Liver (tissue), 3 donors: ENCODE measurements around the gene EYA4.

Source experiments
- JUND ChIP-seq, 2 donors: IDR thresholded peaks; 2 replicates each; pipeline ENCODE4 v1.6.1; 2016; ENCODE audit warnings: antibody characterized with exemption in 2 of 2
- RAD21 ChIP-seq, 2 donors: IDR thresholded peaks; 2 replicates each; pipeline ENCODE4 v1.6.1; 2016; ENCODE audit warnings: antibody characterized with exemption in 2 of 2, mild to moderate bottlenecking in 2 of 2
- TAF1 ChIP-seq: conservative IDR thresholded peaks from 2 replicates; pipeline ENCODE4 v1.6.1; 2016; ENCODE audit warnings: antibody characterized with exemption, mild to moderate bottlenecking
- YY1 ChIP-seq: IDR thresholded peaks from 2 replicates; pipeline ENCODE4 v1.6.1; 2016; ENCODE audit warnings: antibody characterized with exemption, mild to moderate bottlenecking
- TF ChIP-seq, protein P1 (sequence below): fragments of 150-350 bp; IDR thresholded peaks from 2 replicates; pipeline ENCODE4 v1.5.1; 2017; ENCODE audit warnings: improper control_type of control experiment, low read depth, low read length; ENCODE audit not compliant: missing input control
- donor health status: healthy.
- donor health status: healthy.

DNA sequence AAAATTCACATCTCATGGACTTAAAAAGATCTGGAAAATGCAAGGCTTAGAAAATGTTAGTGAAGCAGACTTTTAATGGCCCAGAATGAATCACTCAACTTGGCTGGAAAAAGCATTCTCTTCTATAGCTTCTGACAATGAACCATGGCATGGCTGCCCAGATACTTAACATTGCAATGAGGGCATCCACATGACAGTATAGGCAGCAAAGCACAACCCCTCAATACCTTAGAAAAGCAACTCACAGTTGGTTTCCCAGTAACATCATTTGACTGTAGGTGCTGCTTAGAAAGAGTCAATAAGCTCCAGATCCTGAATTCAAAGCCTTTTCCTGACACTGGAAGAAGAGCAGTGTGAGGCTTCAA is 155.8 kb downstream of the EYA4 start:
- TF ChIP-seq JUND (IDR thresholded peaks at IDR 0.05) = no peak
- TF ChIP-seq RAD21 (IDR thresholded peaks at IDR 0.05) = no peak
- TF ChIP-seq YY1 = no peak
- TF ChIP-seq, protein P1, sequence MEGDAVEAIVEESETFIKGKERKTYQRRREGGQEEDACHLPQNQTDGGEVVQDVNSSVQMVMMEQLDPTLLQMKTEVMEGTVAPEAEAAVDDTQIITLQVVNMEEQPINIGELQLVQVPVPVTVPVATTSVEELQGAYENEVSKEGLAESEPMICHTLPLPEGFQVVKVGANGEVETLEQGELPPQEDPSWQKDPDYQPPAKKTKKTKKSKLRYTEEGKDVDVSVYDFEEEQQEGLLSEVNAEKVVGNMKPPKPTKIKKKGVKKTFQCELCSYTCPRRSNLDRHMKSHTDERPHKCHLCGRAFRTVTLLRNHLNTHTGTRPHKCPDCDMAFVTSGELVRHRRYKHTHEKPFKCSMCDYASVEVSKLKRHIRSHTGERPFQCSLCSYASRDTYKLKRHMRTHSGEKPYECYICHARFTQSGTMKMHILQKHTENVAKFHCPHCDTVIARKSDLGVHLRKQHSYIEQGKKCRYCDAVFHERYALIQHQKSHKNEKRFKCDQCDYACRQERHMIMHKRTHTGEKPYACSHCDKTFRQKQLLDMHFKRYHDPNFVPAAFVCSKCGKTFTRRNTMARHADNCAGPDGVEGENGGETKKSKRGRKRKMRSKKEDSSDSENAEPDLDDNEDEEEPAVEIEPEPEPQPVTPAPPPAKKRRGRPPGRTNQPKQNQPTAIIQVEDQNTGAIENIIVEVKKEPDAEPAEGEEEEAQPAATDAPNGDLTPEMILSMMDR = no peak
- TF ChIP-seq TAF1 = no peak
